GM12878 (cell line): ENCODE results near the gene SLC22A23. TPM values are rescaled to one million over a fixed set of nuclear protein-coding genes. Genes with fewer than 3 reads are reported as not detected.

Source experiments
- ATAC-seq: fragments of 200-7000 bp; cut with Tn5 transposase; 3 replicates; pipeline ENCODE4 v1.9.1; 2020; ENCODE audit warnings: mild to moderate bottlenecking, moderate library complexity
- BruUV-seq: library from RNA; stranded (reverse); fragments of 400-500 nt; replicated peaks from 2 replicates; lab custom pipeline; 2021; lab: Mats Ljungman, UMichigan
- CTCF ChIA-PET: fragments of 300-600 bp; sonication (Branson Sonifier 250); formaldehyde crosslinking; extraction: SDS; loops from one replicate; lab custom pipeline; 2021; ENCODE audit warnings: inconsistent platforms; lab: Yijun Ruan, JAX
- POLR2A ChIA-PET: fragments of 350-600 bp; formaldehyde crosslinking; extraction: SDS; loops from one replicate; lab custom pipeline; 2021; ENCODE audit warnings: inconsistent platforms; lab: Charles Lee
- RAD21 ChIA-PET: fragments of 300-600 bp; sonication (Branson Sonifier 250); formaldehyde crosslinking; loops from one replicate; lab custom pipeline; 2023; ENCODE audit warnings: antibody characterized with exemption; ENCODE audit not compliant: unreplicated experiment; lab: Charles Lee
- SMC1A ChIA-PET: fragments of 300-600 bp; sonication (Branson Sonifier 250); formaldehyde crosslinking; loops from one replicate; lab custom pipeline; 2023; ENCODE audit not compliant: unreplicated experiment, uncharacterized antibody; lab: Charles Lee
- DNase-seq: peaks from one replicate; pipeline ENCODE4 v3.0.0-alpha.2; 2011; ENCODE audit warnings: low read depth, low spot score
- FAIRE-seq: peaks from 3 replicates; lab custom pipeline; 2011; peaks lifted over from hg19 to GRCh38; lab: Jason Lieb, UNC
- H2AFZ ChIP-seq: 2 replicates; pipeline ENCODE4 v1.6.0; 2011; ENCODE audit warnings: low read depth, low read length, control low read depth; ENCODE audit not compliant: control insufficient read depth
- H3K27ac ChIP-seq: 2 replicates; pipeline ENCODE4 v1.5.1; 2011; ENCODE audit warnings: control low read depth; ENCODE audit not compliant: control insufficient read depth, insufficient read depth
- H3K27me3 ChIP-seq, 2 experiments: replicated peaks in 1 of 2; 2 replicates each; pipeline versions ENCODE4 v1.6.0 to v1.6.1; 2011; ENCODE audit warnings: low read length in 1 of 2; ENCODE audit not compliant: control insufficient read depth in 2 of 2, insufficient read depth in 2 of 2
- H3K36me3 ChIP-seq, 2 experiments: 2 replicates each; pipeline ENCODE4 v1.5.1; 2011; ENCODE audit warnings: low read length in 1 of 2; ENCODE audit not compliant: control insufficient read depth in 2 of 2, insufficient read depth in 2 of 2
- H3K4me1 ChIP-seq: 2 replicates; pipeline ENCODE4 v1.6.1; 2011; ENCODE audit warnings: mild to moderate bottlenecking, low read length, moderate library complexity, mixed read lengths; ENCODE audit not compliant: control insufficient read depth, insufficient read depth
- H3K4me2 ChIP-seq: 2 replicates; pipeline ENCODE4 v1.6.0; 2011; ENCODE audit warnings: control low read depth; ENCODE audit not compliant: control insufficient read depth, insufficient read depth
- H3K4me3 ChIP-seq: fragments of 200-600 bp; sonication (generic); 2 replicates; pipeline ENCODE4 v1.5.1; 2016
- H3K79me2 ChIP-seq: 2 replicates; pipeline ENCODE4 v1.6.0; 2011; ENCODE audit warnings: low read length; ENCODE audit not compliant: control insufficient read depth, insufficient read depth
- H3K9ac ChIP-seq: 2 replicates; pipeline ENCODE4 v1.8.0; 2011; ENCODE audit warnings: low read length, control low read depth, mixed read lengths; ENCODE audit not compliant: control insufficient read depth, insufficient read depth
- H3K9me3 ChIP-seq: replicated peaks from 3 replicates; pipeline ENCODE4 v1.5.1; 2011; ENCODE audit warnings: mild to moderate bottlenecking, low read length; ENCODE audit not compliant: control insufficient read depth, insufficient read depth
- H4K20me1 ChIP-seq: 2 replicates; pipeline ENCODE4 v1.6.0; 2011; ENCODE audit not compliant: control insufficient read depth, insufficient read depth
- BMI1 ChIP-seq: fragments of 450-650 bp; IDR thresholded peaks from 2 replicates; pipeline ENCODE4 v1.6.1; 2016; ENCODE audit warnings: mild to moderate bottlenecking, moderate library complexity, borderline replicate concordance
- EZH2 ChIP-seq: IDR thresholded peaks from 2 replicates; pipeline ENCODE4 v1.6.1; 2012; ENCODE audit warnings: low read depth, mild to moderate bottlenecking, control low read depth, inconsistent platforms, low read length, borderline replicate concordance; ENCODE audit not compliant: control insufficient read depth
- FOXK2 ChIP-seq: fragments of 450-650 bp; IDR thresholded peaks from 2 replicates; pipeline ENCODE4 v1.6.1; 2017; ENCODE audit warnings: mild to moderate bottlenecking, moderate library complexity
- MAX ChIP-seq: IDR thresholded peaks from 2 replicates; pipeline ENCODE4 v1.6.1; 2012; ENCODE audit warnings: low read depth, low read length, improper control_type of control experiment
- NR2C1 ChIP-seq: fragments of 450-650 bp; IDR thresholded peaks from 2 replicates; pipeline ENCODE4 v1.6.1; 2017; ENCODE audit warnings: antibody characterized with exemption, mild to moderate bottlenecking, moderate library complexity
- REST ChIP-seq: IDR thresholded peaks from 2 replicates; pipeline ENCODE4 v1.6.1; 2012; ENCODE audit warnings: mild to moderate bottlenecking, low read depth, low read length
- SP1 ChIP-seq: IDR thresholded peaks from one replicate; pipeline ENCODE4 v1.6.1; 2011; ENCODE audit warnings: low read depth, low read length
- SRF ChIP-seq, 2 experiments: IDR thresholded peaks; 2 replicates each; pipeline ENCODE4 v1.6.1; 2011; ENCODE audit warnings: low read depth in 2 of 2, low read length in 2 of 2, mild to moderate bottlenecking in 1 of 2, moderate library complexity in 1 of 2
- TCF3 ChIP-seq: IDR thresholded peaks from 2 replicates; pipeline ENCODE4 v1.6.1; 2012; ENCODE audit warnings: low read depth, mild to moderate bottlenecking, low read length, borderline replicate concordance; ENCODE audit not compliant: insufficient read depth
- ZSCAN29 ChIP-seq: fragments of 450-650 bp; IDR thresholded peaks from 2 replicates; pipeline ENCODE4 v1.6.1; 2017; ENCODE audit warnings: mild to moderate bottlenecking, moderate library complexity
- WGBS: methylation state at CpG from one replicate; pipeline ENCODE4 v1.1.6; 2016; ENCODE audit warnings: low lambda C conversion rate; ENCODE audit not compliant: insufficient replicate concordance, insufficient coverage; ENCODE audit errors: missing lambda C conversion rate; 5-methylcytosine and 5-hydroxymethylcytosine counted together
- in situ Hi-C: fragments of 300-500 bp; cut with MboI; formaldehyde crosslinking; loops from 9 replicates; pipeline ENCODE4 v1.14.3; 2018; ENCODE audit warnings: mixed read lengths
- intact Hi-C: fragments of 100-400 bp; cut with micrococcal nuclease; formaldehyde crosslinking; loops from one replicate; pipeline ENCODE4 v1.14.2; 2022; ENCODE audit not compliant: unreplicated experiment
- polyA plus RNA-seq, 11 experiments: library from polyadenylated mRNA; depleted of rRNA in 4 of 11; unstranded in 6 of 11; stranded (reverse) in 5 of 11; fragments of >200 nt; fragmentation: Nextera tagmentation in 4 of 11; fragmentation: Illumina TruSeq in 1 of 11; extraction: Ambion mirVana in 4 of 11; extraction: Trizol in 1 of 11; gene quantifications; 1 replicate in 1 of 11; 2 replicates in 10 of 11; pipeline versions ENCODE4 v1.2.1 to v1.2.3, GENCODE V29; 2011 to 2016; ENCODE audit warnings: inconsistent platforms in 2 of 11, missing spikeins in 2 of 11, low read depth in 1 of 11
- total RNA-seq, 4 experiments: library from RNA; depleted of rRNA in 3 of 4; stranded (reverse); fragments of >200 nt in 3 of 4; fragmentation: Illumina TruSeq in 1 of 4; extraction: Trizol in 1 of 4; gene quantifications; 2 replicates each; pipeline versions ENCODE4 v1.2.1 to v1.2.3, GENCODE V29; 2013 to 2021

SLC22A23 gene
- total and polyA plus RNA-seq, 10 of the 15 experiments (the other 5 are each of a cell fraction or from before 2014, with no cell fraction given) = 0.20 to 2.4 (median 0.74) TPM

GRCh38 chr6:3230900-3231246 is 226.0 kb downstream of the SLC22A23 start:
- CTCF ChIA-PET = interaction anchor here (1.5 kb wide), 1 partner anchor 18 kb away, joined by 3 read pairs; no protein-coding TSS in a partner anchor

GRCh38 chr6:3230256-3230882 is 226.5 kb downstream of the SLC22A23 start:
- no peak overlapping the region for H3K9ac ChIP-seq
- intact Hi-C loops (no loop called here), in situ Hi-C loops (no loop called here)
- no peak overlapping the region for H3K4me3 ChIP-seq
- no peak overlapping the region for H3K27ac ChIP-seq
- H3K79me2 ChIP-seq = no peaks in the 10 kb centered on the region
- no peak overlapping the region for H3K4me2 ChIP-seq
- peaks cover 42% of the 10 kb centered on the region for H3K4me1 ChIP-seq
- BruUV-seq = no TSS peak
- FAIRE-seq = no peak
- DNase-seq = no peak
- CTCF ChIA-PET = interaction anchor here (1.2 kb wide), 1 partner anchor 21 kb away, joined by 5 read pairs; no protein-coding TSS in a partner anchor
- no peak for TF ChIP-seq NR2C1
- TF ChIP-seq EZH2 = 0 out of 2 replicates have a peak, but pooled peaks have one; percentile 26
- TF ChIP-seq SP1 = no peak
- TF ChIP-seq MAX = no peak
- TF ChIP-seq SRF (IDR thresholded peaks at IDR 0.05; ENCODE audit: low read depth in 2 of 2, low read length in 2 of 2) = no peak
- TF ChIP-seq TCF3 = no peak
- no peak for TF ChIP-seq FOXK2
- TF ChIP-seq REST = no peak
- RAD21 ChIA-PET = interaction anchor here (1.5 kb wide), 1 partner anchor 20 kb away, joined by 4 read pairs; no protein-coding TSS in a partner anchor
- POLR2A ChIA-PET = interaction anchor here (0.7 kb wide), 1 partner anchor 19 kb away, joined by 3 read pairs; no protein-coding TSS in a partner anchor
- no peaks in the 10 kb centered on the region for H3K9me3 ChIP-seq
- no peak overlapping the region for H2AFZ ChIP-seq
- 45% methylated on average over 11 of the region's 11 CpGs for WGBS
- H3K27me3 ChIP-seq = peaks cover 32 to 35% of the 10 kb centered on the region in 2 experiments
- SMC1A ChIA-PET = interaction anchor here (1.0 to 1.3 kb wide), 2 partner anchors 21 kb away, joined by 3 to 7 read pairs; no protein-coding TSS in a partner anchor
- H4K20me1 ChIP-seq = no peaks in the 10 kb centered on the region
- no peaks in the 10 kb centered on the region for H3K36me3 ChIP-seq
- ATAC-seq = no peak

More at GRCh38 chr6:3230900-3231246, 226.0 kb downstream of the SLC22A23 start:
- SMC1A ChIA-PET = interaction anchor here (1.0 kb wide), 1 partner anchor 20 kb away, joined by 3 read pairs; no protein-coding TSS in a partner anchor
- Histone ChIP-seq H4K20me1 (no peaks in the 10 kb centered on the region), H3K9me3 (no peaks in the 10 kb centered on the region), H3K36me3 (no peaks in the 10 kb centered on the region), H2AFZ (no peak overlapping the region)
- in situ Hi-C loops = no loop called here
- TF ChIP-seq ZSCAN29 (no peak), BMI1 (peak; percentile 48; the same call in 1 of the 2 replicates)
- TF ChIP-seq, all 136 proteins: peak for 1
- no peak for DNase-seq
- no peak for ATAC-seq
- no peak overlapping the region for H3K27ac ChIP-seq
- no peak overlapping the region for H3K9ac ChIP-seq
- H3K79me2 ChIP-seq = no peaks in the 10 kb centered on the region
- POLR2A ChIA-PET = no interaction called here
- intact Hi-C loops = no loop called here
- WGBS = 21% methylated on average over 11 of the region's 11 CpGs
- RAD21 ChIA-PET = interaction anchor here (1.5 kb wide), 1 partner anchor 21 kb away, joined by 4 read pairs; no protein-coding TSS in a partner anchor
- H3K4me2 ChIP-seq = peak overlapping the region; percentile 79
- peaks cover 47% of the 10 kb centered on the region for H3K4me1 ChIP-seq
- peaks cover 32 to 35% of the 10 kb centered on the region in 2 experiments for H3K27me3 ChIP-seq
- FAIRE-seq = no peak
- BruUV-seq = no TSS peak
- H3K4me3 ChIP-seq = peak overlapping the region; percentile 47; the same call in 1 of the 2 replicates
